HEK293 (cell line): ENCODE measurements around the gene P2RY2.

Source experiments
- CTCF ChIA-PET: fragments of 350-600 bp; formaldehyde crosslinking; extraction: SDS; loops from one replicate; lab custom pipeline; 2021; ENCODE audit warnings: antibody characterized with exemption; lab: Yijun Ruan, JAX
- POLR2A ChIA-PET: fragments of 300-600 bp; formaldehyde crosslinking; extraction: SDS; loops from one replicate; lab custom pipeline; 2020; ENCODE audit warnings: antibody characterized with exemption, inconsistent platforms; lab: Yijun Ruan, JAX
- H3K27ac ChIP-seq: fragments of 200-500 bp; sonication (Bioruptor generic); 2 replicates; pipeline ENCODE4 v1.5.1; 2014; ENCODE audit warnings: low read depth, low read length, control low read depth, inconsistent platforms; ENCODE audit errors: extremely low read depth
- H3K36me3 ChIP-seq, 2 experiments: fragments of 200-500 bp in 1 of 2; sonication (Bioruptor generic) in 1 of 2; 1 replicate in 1 of 2; 2 replicates in 1 of 2; pipeline ENCODE4 v1.5.1; 2014 to 2017; ENCODE audit warnings: inconsistent platforms in 2 of 2, low read length in 2 of 2; ENCODE audit not compliant: control insufficient read depth in 2 of 2, insufficient read depth in 1 of 2
- H3K4me1 ChIP-seq: fragments of 200-500 bp; sonication (Bioruptor generic); 2 replicates; pipeline ENCODE4 v1.5.1; 2014; ENCODE audit warnings: mild to moderate bottlenecking, low read length, inconsistent platforms; ENCODE audit not compliant: control insufficient read depth, insufficient read depth
- H3K4me3 ChIP-seq: 2 replicates; pipeline ENCODE4 v1.5.1; 2011; ENCODE audit warnings: low read depth, mild to moderate bottlenecking, control low read depth, low read length, moderate library complexity
- H3K9me3 ChIP-seq: fragments of 200-500 bp; sonication (Bioruptor generic); 2 replicates; pipeline ENCODE4 v1.5.1; 2014; ENCODE audit warnings: low read depth, low read length, inconsistent platforms; ENCODE audit not compliant: control insufficient read depth, insufficient read depth
- GLI2 ChIP-seq: fragments of 450-650 bp; formaldehyde crosslinking; IDR thresholded peaks from 2 replicates; pipeline ENCODE4; 2017; ENCODE audit warnings: missing biosample characterization, missing genetic modification characterization, low read depth, borderline replicate concordance
- GLIS2 ChIP-seq: fragments of 450-650 bp; formaldehyde crosslinking; IDR thresholded peaks from 2 replicates; pipeline ENCODE4 v1.5.1; 2016; ENCODE audit warnings: missing biosample characterization, missing genetic modification characterization
- SP2 ChIP-seq: fragments of 450-650 bp; formaldehyde crosslinking; IDR thresholded peaks from 2 replicates; pipeline ENCODE4 v1.5.1; 2016; ENCODE audit warnings: missing biosample characterization, missing genetic modification characterization
- SP3 ChIP-seq: fragments of 450-650 bp; formaldehyde crosslinking; IDR thresholded peaks from 2 replicates; pipeline ENCODE4 v1.5.1; 2016; ENCODE audit warnings: missing biosample characterization, missing genetic modification characterization
- TCF7L2 ChIP-seq: IDR thresholded peaks from 2 replicates; pipeline ENCODE4 v1.6.1; 2011; ENCODE audit warnings: low read depth, mild to moderate bottlenecking, inconsistent platforms, low read length, moderate library complexity, borderline replicate concordance
- WT1 ChIP-seq: fragments of 450-650 bp; formaldehyde crosslinking; IDR thresholded peaks from 2 replicates; pipeline ENCODE4 v1.5.1; 2016; ENCODE audit warnings: missing biosample characterization, missing genetic modification characterization
- ZBTB1 ChIP-seq: fragments of 450-650 bp; formaldehyde crosslinking; IDR thresholded peaks from 2 replicates; pipeline ENCODE4 v1.5.1; 2016; ENCODE audit warnings: missing biosample characterization, missing genetic modification characterization
- ZBTB48 ChIP-seq: fragments of 450-650 bp; formaldehyde crosslinking; IDR thresholded peaks from 2 replicates; pipeline ENCODE4 v1.5.1; 2016; ENCODE audit warnings: missing biosample characterization, missing genetic modification characterization
- ZNF10 ChIP-seq: fragments of 450-650 bp; formaldehyde crosslinking; IDR thresholded peaks from 2 replicates; pipeline ENCODE4 v1.5.1; 2017; ENCODE audit warnings: missing biosample characterization, missing genetic modification characterization
- ZNF174 ChIP-seq: fragments of 450-650 bp; formaldehyde crosslinking; IDR thresholded peaks from 2 replicates; pipeline ENCODE4 v1.5.0; 2017; ENCODE audit warnings: missing biosample characterization, mild to moderate bottlenecking, missing genetic modification characterization
- ZNF266 ChIP-seq: fragments of 450-650 bp; formaldehyde crosslinking; IDR thresholded peaks from 2 replicates; pipeline ENCODE4 v1.5.1; 2016; ENCODE audit warnings: missing biosample characterization, missing genetic modification characterization, low read depth
- ZNF292 ChIP-seq: fragments of 450-650 bp; formaldehyde crosslinking; IDR thresholded peaks from 2 replicates; pipeline ENCODE4 v1.5.1; 2016; ENCODE audit warnings: low read depth, missing biosample characterization, missing genetic modification characterization, borderline replicate concordance
- ZNF311 ChIP-seq: fragments of 450-650 bp; formaldehyde crosslinking; IDR thresholded peaks from 2 replicates; pipeline ENCODE4 v1.5.1; 2017; ENCODE audit warnings: missing biosample characterization, missing genetic modification characterization, borderline replicate concordance
- ZNF324 ChIP-seq: fragments of 450-650 bp; formaldehyde crosslinking; IDR thresholded peaks from 2 replicates; pipeline ENCODE4 v1.5.1; 2016; ENCODE audit warnings: missing biosample characterization, missing genetic modification characterization
- ZNF394 ChIP-seq: fragments of 450-650 bp; formaldehyde crosslinking; IDR thresholded peaks from 2 replicates; pipeline ENCODE4 v1.5.1; 2016; ENCODE audit warnings: missing biosample characterization, missing genetic modification characterization, mild to moderate bottlenecking, moderate library complexity, borderline replicate concordance
- ZNF404 ChIP-seq: fragments of 450-650 bp; formaldehyde crosslinking; IDR thresholded peaks from 2 replicates; pipeline ENCODE4 v1.5.1; 2017; ENCODE audit warnings: missing biosample characterization, missing genetic modification characterization
- ZNF426 ChIP-seq: fragments of 450-650 bp; formaldehyde crosslinking; IDR thresholded peaks from 2 replicates; pipeline ENCODE4 v1.5.1; 2017; ENCODE audit warnings: missing biosample characterization, missing genetic modification characterization, mild to moderate bottlenecking, inconsistent platforms, moderate library complexity
- ZNF514 ChIP-seq: fragments of 450-650 bp; formaldehyde crosslinking; IDR thresholded peaks from 2 replicates; pipeline ENCODE4 v1.5.1; 2016; ENCODE audit warnings: missing biosample characterization, missing genetic modification characterization
- ZNF610 ChIP-seq: fragments of 450-650 bp; formaldehyde crosslinking; IDR thresholded peaks from 2 replicates; pipeline ENCODE4 v1.5.1; 2016; ENCODE audit warnings: missing biosample characterization, missing genetic modification characterization, borderline replicate concordance
- ZNF623 ChIP-seq: fragments of 450-650 bp; formaldehyde crosslinking; IDR thresholded peaks from 2 replicates; pipeline ENCODE4 v1.5.1; 2016; ENCODE audit warnings: missing biosample characterization, missing genetic modification characterization
- ZNF654 ChIP-seq: fragments of 450-650 bp; formaldehyde crosslinking; IDR thresholded peaks from 2 replicates; pipeline ENCODE4 v1.5.1; 2016; ENCODE audit warnings: low read depth, missing biosample characterization, missing genetic modification characterization
- ZNF791 ChIP-seq: fragments of 450-650 bp; formaldehyde crosslinking; IDR thresholded peaks from 2 replicates; pipeline ENCODE4 v1.5.1; 2016; ENCODE audit warnings: missing biosample characterization, missing genetic modification characterization
- ZSCAN30 ChIP-seq: fragments of 450-650 bp; IDR thresholded peaks from 2 replicates; pipeline ENCODE4 v1.5.1; 2018; ENCODE audit warnings: missing biosample characterization, mild to moderate bottlenecking, missing genetic modification characterization, moderate library complexity
- TF ChIP-seq, protein P1 (sequence below): fragments of 450-650 bp; formaldehyde crosslinking; conservative IDR thresholded peaks from 2 replicates; pipeline ENCODE4 v1.5.1; 2016; ENCODE audit warnings: low read depth, missing biosample characterization, missing genetic modification characterization
- TF ChIP-seq, protein P2 (sequence below): fragments of 450-650 bp; formaldehyde crosslinking; optimal IDR thresholded peaks from 2 replicates; pipeline ENCODE3; 2016; ENCODE audit warnings: missing biosample characterization, mild to moderate bottlenecking, missing genetic modification characterization
- TF ChIP-seq, protein P3 (sequence below): fragments of 450-650 bp; formaldehyde crosslinking; IDR thresholded peaks from 2 replicates; pipeline ENCODE4 v1.5.1; 2016; ENCODE audit warnings: missing biosample characterization, missing genetic modification characterization

P2RY2 gene

DNA sequence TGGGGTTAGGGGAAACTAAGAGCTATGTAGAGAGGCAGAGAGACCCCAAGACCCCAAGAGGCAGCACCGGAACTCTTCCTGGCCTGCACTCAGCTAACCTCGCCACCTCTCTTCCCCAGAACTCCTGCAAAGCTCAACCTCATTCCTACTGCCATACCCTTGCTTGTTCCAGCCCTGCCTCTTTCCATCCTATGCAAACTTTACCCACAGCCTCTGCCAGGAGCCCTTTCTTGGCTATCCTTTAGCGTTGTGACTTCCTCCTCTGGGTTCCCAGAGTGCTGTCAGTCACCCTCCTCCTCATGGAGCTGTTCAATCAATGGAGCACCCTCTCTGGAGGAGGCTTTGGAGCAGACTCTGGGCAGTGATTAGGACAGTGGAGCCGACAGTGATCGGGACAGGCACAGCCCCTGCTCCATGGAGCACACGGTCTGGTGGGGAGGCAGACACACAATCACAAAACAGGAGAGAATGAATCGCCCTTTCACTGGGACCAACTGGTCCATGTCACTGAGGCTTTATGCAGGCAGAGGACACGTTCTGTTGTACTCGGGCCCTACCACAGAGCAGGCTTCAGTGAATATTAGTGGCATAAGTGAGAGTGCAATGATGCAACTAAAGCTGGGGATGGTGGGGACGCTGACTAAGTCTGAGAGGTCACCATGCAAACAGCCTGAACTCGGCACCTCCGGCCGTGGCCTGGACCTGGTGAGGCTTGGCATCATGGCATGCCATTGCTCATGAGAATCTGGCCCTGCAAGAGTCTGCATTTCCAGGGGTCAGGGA is 24.6 kb upstream of the P2RY2 start:
- no peak overlapping the region for H3K27ac ChIP-seq
- H3K4me3 ChIP-seq = no peak overlapping the region
- CTCF ChIA-PET = interaction anchor here (0.6 to 3.9 kb wide), 8 partner anchors 8 to 373 kb away, joined by 3 to 28 read pairs (median 4); no protein-coding TSS in a partner anchor
- H3K36me3 ChIP-seq = no peaks in the 10 kb centered on the region
- POLR2A ChIA-PET = no interaction called here
- H3K4me1 ChIP-seq = no peaks in the 10 kb centered on the region
- TF ChIP-seq ZBTB48 (tag by site-specific recombination) (no peak), ZNF174 (tag by site-specific recombination) (no peak), ZNF426 (tag by site-specific recombination) (no peak), SP2 (no peak), GLI2 (tag by site-specific recombination) (no peak), ZNF791 (tag by site-specific recombination) (no peak), SP3 (no peak), ZNF292 (no peak), GLIS2 (tag by site-specific recombination) (no peak), ZNF404 (tag by site-specific recombination) (no peak), ZNF324 (no peak)
- TF ChIP-seq, protein P1, sequence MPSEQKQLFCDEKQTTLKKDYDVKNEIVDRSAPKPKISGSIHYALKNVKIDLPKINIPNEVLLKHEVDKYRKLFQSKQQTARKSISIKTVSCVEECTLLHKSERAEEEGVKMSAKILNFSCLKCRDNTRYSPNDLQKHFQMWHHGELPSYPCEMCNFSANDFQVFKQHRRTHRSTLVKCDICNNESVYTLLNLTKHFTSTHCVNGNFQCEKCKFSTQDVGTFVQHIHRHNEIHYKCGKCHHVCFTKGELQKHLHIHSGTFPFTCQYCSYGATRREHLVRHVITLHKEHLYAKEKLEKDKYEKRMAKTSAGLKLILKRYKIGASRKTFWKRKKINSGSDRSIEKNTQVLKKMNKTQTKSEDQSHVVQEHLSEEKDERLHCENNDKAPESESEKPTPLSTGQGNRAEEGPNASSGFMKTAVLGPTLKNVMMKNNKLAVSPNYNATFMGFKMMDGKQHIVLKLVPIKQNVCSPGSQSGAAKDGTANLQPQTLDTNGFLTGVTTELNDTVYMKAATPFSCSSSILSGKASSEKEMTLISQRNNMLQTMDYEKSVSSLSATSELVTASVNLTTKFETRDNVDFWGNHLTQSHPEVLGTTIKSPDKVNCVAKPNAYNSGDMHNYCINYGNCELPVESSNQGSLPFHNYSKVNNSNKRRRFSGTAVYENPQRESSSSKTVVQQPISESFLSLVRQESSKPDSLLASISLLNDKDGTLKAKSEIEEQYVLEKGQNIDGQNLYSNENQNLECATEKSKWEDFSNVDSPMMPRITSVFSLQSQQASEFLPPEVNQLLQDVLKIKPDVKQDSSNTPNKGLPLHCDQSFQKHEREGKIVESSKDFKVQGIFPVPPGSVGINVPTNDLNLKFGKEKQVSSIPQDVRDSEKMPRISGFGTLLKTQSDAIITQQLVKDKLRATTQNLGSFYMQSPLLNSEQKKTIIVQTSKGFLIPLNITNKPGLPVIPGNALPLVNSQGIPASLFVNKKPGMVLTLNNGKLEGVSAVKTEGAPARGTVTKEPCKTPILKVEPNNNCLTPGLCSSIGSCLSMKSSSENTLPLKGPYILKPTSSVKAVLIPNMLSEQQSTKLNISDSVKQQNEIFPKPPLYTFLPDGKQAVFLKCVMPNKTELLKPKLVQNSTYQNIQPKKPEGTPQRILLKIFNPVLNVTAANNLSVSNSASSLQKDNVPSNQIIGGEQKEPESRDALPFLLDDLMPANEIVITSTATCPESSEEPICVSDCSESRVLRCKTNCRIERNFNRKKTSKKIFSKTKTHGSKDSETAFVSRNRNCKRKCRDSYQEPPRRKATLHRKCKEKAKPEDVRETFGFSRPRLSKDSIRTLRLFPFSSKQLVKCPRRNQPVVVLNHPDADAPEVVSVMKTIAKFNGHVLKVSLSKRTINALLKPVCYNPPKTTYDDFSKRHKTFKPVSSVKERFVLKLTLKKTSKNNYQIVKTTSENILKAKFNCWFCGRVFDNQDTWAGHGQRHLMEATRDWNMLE (tag by site-specific recombination) = no peak
- H3K9me3 ChIP-seq = no peaks in the 10 kb centered on the region

DNA sequence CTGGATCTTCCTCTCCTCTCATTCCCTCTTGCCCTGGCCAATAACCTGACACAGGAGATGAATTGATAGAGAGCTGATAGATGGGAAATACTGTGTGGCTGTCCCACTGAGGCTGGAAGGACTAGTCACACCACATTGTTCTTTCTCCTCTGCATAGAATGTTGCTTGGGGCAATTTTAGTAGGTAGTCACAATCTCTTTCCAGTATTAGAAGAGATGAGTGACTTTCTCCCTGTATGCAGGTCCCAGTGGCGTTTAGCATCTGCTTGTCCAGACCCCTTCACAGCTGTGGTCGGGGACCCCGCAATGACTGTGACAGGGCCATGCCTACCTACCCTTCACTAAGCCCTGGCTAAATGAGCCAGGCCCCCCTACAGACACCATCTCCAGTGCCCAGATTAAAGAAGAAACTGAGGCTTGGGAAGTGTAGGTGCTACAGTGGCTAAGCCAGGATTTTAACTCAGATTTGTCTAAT is 24.0 kb upstream of the P2RY2 start:
- ChIA-PET POLR2A (no interaction called here), CTCF (interaction anchor here (0.7 to 3.9 kb wide), 4 partner anchors 9 to 95 kb away, joined by 3 to 28 read pairs (median 6); no protein-coding TSS in a partner anchor)
- Histone ChIP-seq H3K36me3 (no peaks in the 10 kb centered on the region), H3K9me3 (no peaks in the 10 kb centered on the region), H3K27ac (no peak overlapping the region), H3K4me1 (no peaks in the 10 kb centered on the region), H3K4me3 (no peak overlapping the region)
- TF ChIP-seq, protein P2, sequence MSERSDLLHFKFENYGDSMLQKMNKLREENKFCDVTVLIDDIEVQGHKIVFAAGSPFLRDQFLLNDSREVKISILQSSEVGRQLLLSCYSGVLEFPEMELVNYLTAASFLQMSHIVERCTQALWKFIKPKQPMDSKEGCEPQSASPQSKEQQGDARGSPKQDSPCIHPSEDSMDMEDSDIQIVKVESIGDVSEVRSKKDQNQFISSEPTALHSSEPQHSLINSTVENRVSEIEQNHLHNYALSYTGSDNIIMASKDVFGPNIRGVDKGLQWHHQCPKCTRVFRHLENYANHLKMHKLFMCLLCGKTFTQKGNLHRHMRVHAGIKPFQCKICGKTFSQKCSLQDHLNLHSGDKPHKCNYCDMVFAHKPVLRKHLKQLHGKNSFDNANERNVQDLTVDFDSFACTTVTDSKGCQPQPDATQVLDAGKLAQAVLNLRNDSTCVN (tag by site-specific recombination) = no peak
- TF ChIP-seq ZNF311 (tag by site-specific recombination) (no peak), WT1 (tag by site-specific recombination) (no peak), ZNF10 (tag by site-specific recombination) (no peak), ZSCAN30 (tag by site-specific recombination) (no peak), ZNF266 (tag by site-specific recombination) (no peak), ZNF514 (tag by site-specific recombination) (no peak), TCF7L2 (no peak), ZNF610 (tag by site-specific recombination) (no peak), ZNF654 (no peak), ZBTB1 (tag by site-specific recombination) (no peak), SP2 (no peak), ZNF623 (tag by site-specific recombination) (no peak), ZNF394 (no peak)
- TF ChIP-seq, protein P3, sequence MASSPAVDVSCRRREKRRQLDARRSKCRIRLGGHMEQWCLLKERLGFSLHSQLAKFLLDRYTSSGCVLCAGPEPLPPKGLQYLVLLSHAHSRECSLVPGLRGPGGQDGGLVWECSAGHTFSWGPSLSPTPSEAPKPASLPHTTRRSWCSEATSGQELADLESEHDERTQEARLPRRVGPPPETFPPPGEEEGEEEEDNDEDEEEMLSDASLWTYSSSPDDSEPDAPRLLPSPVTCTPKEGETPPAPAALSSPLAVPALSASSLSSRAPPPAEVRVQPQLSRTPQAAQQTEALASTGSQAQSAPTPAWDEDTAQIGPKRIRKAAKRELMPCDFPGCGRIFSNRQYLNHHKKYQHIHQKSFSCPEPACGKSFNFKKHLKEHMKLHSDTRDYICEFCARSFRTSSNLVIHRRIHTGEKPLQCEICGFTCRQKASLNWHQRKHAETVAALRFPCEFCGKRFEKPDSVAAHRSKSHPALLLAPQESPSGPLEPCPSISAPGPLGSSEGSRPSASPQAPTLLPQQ (tag by site-specific recombination) = no peak
- TF ChIP-seq, all 188 proteins: peak for 0
